Tibial artery (tissue), 4 donors: ENCODE data around the gene HIGD1A.

Source experiments
- DNase-seq, 2 donors: peaks; one replicate each; pipeline ENCODE4 v3.0.0-alpha.2; 2019
- H3K27ac ChIP-seq, 2 donors: fragments of 200-600 bp; sonication (generic) in 1 of 2; 1 replicate in 1 of 2; 2 replicates in 1 of 2; pipeline ENCODE4 v1.5.1; 2018 to 2019; ENCODE audit warnings: mild to moderate bottlenecking in 1 of 2
- H3K27me3 ChIP-seq, 2 donors: fragments of 200-600 bp; sonication (generic) in 1 of 2; one replicate each; pipeline versions ENCODE4 v1.5.1 to v1.6.0; 2016 to 2019
- H3K36me3 ChIP-seq, 3 donors: fragments of 200-600 bp; sonication (generic) in 2 of 3; one replicate each; pipeline ENCODE4 v1.5.1; 2016 to 2019; ENCODE audit warnings: mild to moderate bottlenecking in 2 of 3
- H3K4me1 ChIP-seq, 4 donors: fragments of 200-600 bp; sonication (generic) in 2 of 4; 1 replicate in 3 of 4; 2 replicates in 1 of 4; pipeline ENCODE4 v1.5.1; 2016 to 2019
- H3K4me3 ChIP-seq, 2 donors: fragments of 200-600 bp; sonication (generic) in 1 of 2; 1 replicate in 1 of 2; 2 replicates in 1 of 2; pipeline ENCODE4 v1.5.1; 2018 to 2019; ENCODE audit warnings: mild to moderate bottlenecking in 2 of 2
- H3K9me3 ChIP-seq, 3 donors: fragments of 200-600 bp; sonication (generic) in 1 of 3; one replicate each; pipeline ENCODE4 v1.5.1; 2016 to 2019
- intact Hi-C: fragments of 100-400 bp; cut with DNase I; formaldehyde crosslinking; loops from one replicate; pipeline ENCODE4 v1.15.0; 2023; ENCODE audit warnings: low total_unique reads
- TF ChIP-seq, protein P1 (sequence below), 2 experiments: fragments of 200-600 bp in 1 of 2; fragments of 450-650 bp in 1 of 2; IDR thresholded peaks; one replicate each; pipeline ENCODE4 v1.5.1; 2017 to 2019; ENCODE audit warnings: antibody characterized with exemption in 2 of 2, mild to moderate bottlenecking in 1 of 2, moderate library complexity in 1 of 2

The HIGD1A gene

DNA sequence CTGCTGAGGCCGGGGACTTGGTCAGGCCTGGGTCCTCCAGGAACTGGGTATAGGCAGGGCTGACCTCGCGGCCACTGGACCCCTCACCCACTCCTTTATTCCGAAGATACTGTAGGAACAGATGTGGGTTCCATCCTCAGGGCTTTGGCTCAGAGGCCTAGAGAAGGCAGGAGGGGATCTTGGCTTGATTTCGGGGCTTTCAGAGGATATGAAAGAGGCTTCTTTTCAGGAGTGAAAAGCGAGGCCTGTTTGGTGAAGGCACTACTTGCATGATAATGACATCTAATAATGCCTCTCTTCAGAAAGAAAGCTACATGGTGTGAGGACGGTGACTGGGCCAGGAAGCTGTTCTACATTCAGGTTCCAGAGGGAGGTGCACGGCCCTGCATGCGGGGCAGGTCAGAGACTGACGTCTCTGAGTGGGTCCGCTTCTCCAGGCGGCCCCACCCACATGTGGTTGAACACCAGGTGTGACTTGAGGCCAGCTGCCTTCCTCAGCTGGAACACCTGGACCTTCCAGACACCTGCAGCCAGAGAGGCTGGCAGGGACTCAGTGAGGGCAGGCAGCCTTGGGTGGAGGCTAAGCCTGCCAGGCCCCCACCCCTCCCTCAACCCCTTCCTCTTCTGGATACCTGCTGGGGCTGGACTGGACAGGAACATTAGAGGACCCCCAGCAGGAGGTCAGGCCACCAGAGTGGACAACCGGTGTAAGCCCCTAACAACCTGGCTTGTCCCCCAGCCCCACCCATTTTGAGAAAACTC, 70.6 kb downstream of the HIGD1A start:
- intact Hi-C loops: no loop called here
- TF ChIP-seq, protein P1, sequence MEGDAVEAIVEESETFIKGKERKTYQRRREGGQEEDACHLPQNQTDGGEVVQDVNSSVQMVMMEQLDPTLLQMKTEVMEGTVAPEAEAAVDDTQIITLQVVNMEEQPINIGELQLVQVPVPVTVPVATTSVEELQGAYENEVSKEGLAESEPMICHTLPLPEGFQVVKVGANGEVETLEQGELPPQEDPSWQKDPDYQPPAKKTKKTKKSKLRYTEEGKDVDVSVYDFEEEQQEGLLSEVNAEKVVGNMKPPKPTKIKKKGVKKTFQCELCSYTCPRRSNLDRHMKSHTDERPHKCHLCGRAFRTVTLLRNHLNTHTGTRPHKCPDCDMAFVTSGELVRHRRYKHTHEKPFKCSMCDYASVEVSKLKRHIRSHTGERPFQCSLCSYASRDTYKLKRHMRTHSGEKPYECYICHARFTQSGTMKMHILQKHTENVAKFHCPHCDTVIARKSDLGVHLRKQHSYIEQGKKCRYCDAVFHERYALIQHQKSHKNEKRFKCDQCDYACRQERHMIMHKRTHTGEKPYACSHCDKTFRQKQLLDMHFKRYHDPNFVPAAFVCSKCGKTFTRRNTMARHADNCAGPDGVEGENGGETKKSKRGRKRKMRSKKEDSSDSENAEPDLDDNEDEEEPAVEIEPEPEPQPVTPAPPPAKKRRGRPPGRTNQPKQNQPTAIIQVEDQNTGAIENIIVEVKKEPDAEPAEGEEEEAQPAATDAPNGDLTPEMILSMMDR (IDR thresholded peaks at IDR 0.05): no peak
- Histone ChIP-seq H3K27me3 (no peaks in the 10 kb centered on the region), H3K36me3 (no peaks in the 10 kb centered on the region), H3K9me3 (no peaks in the 10 kb centered on the region), H3K27ac (no peak overlapping the region), H3K4me1 (peaks cover 0 to 15% (median 11%) of the 10 kb centered on the region in 4 donors), H3K4me3 (no peak overlapping the region)
- no peak for DNase-seq
